WTC11 (cell line): ENCODE results near the gene BTBD1. TPM values are rescaled to one million over a fixed set of nuclear protein-coding genes. Genes with fewer than 3 reads are reported as not detected.

Source experiments
- ATAC-seq: fragments of 200-7000 bp; cut with Tn5 transposase; 2 replicates; pipeline ENCODE4 v1.10.0; 2021; ENCODE audit warnings: mild to moderate bottlenecking, moderate library complexity
- CTCF ChIA-PET: fragments of 300-600 bp; sonication (Branson Sonifier 250); formaldehyde crosslinking; loops from one replicate; lab custom pipeline; 2021; ENCODE audit warnings: antibody characterized with exemption; lab: Charles Lee
- POLR2A ChIA-PET: fragments of 350-600 bp; sonication (Branson Sonifier 250); formaldehyde crosslinking; loops from one replicate; lab custom pipeline; 2021; ENCODE audit warnings: antibody characterized with exemption; lab: Charles Lee
- DNase-seq: peaks from one replicate; pipeline ENCODE4 v3.0.0; 2021; ENCODE audit warnings: low spot score
- H3K27ac Mint-ChIP-seq: 2 replicates; pipeline ENCODE4 v1.8.0; 2021; ENCODE audit warnings: mixed read lengths
- H3K27me3 Mint-ChIP-seq: 2 replicates; pipeline ENCODE4 v1.8.0; 2021; ENCODE audit warnings: low read depth, mild to moderate bottlenecking, moderate library complexity, mixed read lengths
- H3K36me3 Mint-ChIP-seq: 2 replicates; pipeline ENCODE4 v1.8.0; 2021; ENCODE audit warnings: mixed read lengths
- H3K4me1 Mint-ChIP-seq: 2 replicates; pipeline ENCODE4 v1.8.0; 2022; ENCODE audit warnings: mixed read lengths
- H3K4me3 Mint-ChIP-seq: 2 replicates; pipeline ENCODE4 v1.8.0; 2021; ENCODE audit warnings: mild to moderate bottlenecking, moderate library complexity, mixed read lengths
- H3K9me3 Mint-ChIP-seq: 2 replicates; pipeline ENCODE4 v1.8.0; 2021; ENCODE audit warnings: mixed read lengths
- ATF1 ChIP-seq: sonication (generic); formaldehyde crosslinking; IDR thresholded peaks from 2 replicates; pipeline ENCODE4 v1.8.1; 2023; ENCODE audit warnings: mild to moderate bottlenecking, moderate library complexity, missing genetic modification reagents
- CREB1 ChIP-seq: sonication (generic); formaldehyde crosslinking; IDR thresholded peaks from 2 replicates; pipeline ENCODE4 v1.8.0; 2023; ENCODE audit warnings: mild to moderate bottlenecking, missing genetic modification reagents
- FOXJ3 ChIP-seq: sonication (generic); formaldehyde crosslinking; IDR thresholded peaks from 2 replicates; pipeline ENCODE4 v1.9.0; 2021; ENCODE audit warnings: missing genetic modification reagents, mild to moderate bottlenecking, borderline replicate concordance
- GABPB1 ChIP-seq: sonication (generic); formaldehyde crosslinking; IDR thresholded peaks from 2 replicates; pipeline ENCODE4 v1.8.1; 2023; ENCODE audit warnings: mild to moderate bottlenecking, missing genetic modification reagents
- JUN ChIP-seq: sonication (generic); formaldehyde crosslinking; IDR thresholded peaks from 2 replicates; pipeline ENCODE4 v1.8.0; 2023; ENCODE audit warnings: mild to moderate bottlenecking, missing genetic modification reagents
- MXD4 ChIP-seq: fragments of 250-450 bp; sonication (Bioruptor Pico); IDR thresholded peaks from 2 replicates; pipeline ENCODE4 v1.8.0; 2021; ENCODE audit warnings: mild to moderate bottlenecking, moderate library complexity, borderline replicate concordance
- NFE2L1 ChIP-seq: sonication (generic); formaldehyde crosslinking; IDR thresholded peaks from 2 replicates; pipeline ENCODE4 v1.8.1; 2023; ENCODE audit warnings: missing genetic modification reagents
- PRRX2 ChIP-seq: fragments of 250-450 bp; sonication (Bioruptor Pico); IDR thresholded peaks from 2 replicates; pipeline ENCODE4 v1.8.0; 2021; ENCODE audit warnings: mild to moderate bottlenecking
- SMAD3 ChIP-seq: sonication (generic); formaldehyde crosslinking; IDR thresholded peaks from 2 replicates; pipeline ENCODE4 v1.8.0; 2022; ENCODE audit warnings: missing genetic modification reagents, mild to moderate bottlenecking, borderline replicate concordance
- ZNF138 ChIP-seq: sonication (generic); formaldehyde crosslinking; conservative IDR thresholded peaks from 2 replicates; pipeline ENCODE4 v1.8.1; 2022; ENCODE audit warnings: mild to moderate bottlenecking, moderate library complexity, missing genetic modification reagents
- ZNF416 ChIP-seq: fragments of 250-450 bp; sonication (Bioruptor Pico); IDR thresholded peaks from 2 replicates; pipeline ENCODE4 v1.9.0; 2021; ENCODE audit warnings: mild to moderate bottlenecking, inconsistent platforms
- ZNF671 ChIP-seq: fragments of 250-450 bp; sonication (Bioruptor Pico); IDR thresholded peaks from 2 replicates; pipeline ENCODE4 v1.8.0; 2021; ENCODE audit warnings: mild to moderate bottlenecking
- total RNA-seq: library from RNA; stranded (reverse); gene quantifications from 3 replicates; pipeline ENCODE4 v1.2.3, GENCODE V29; 2021
- TF ChIP-seq, protein P1 (sequence below): sonication (generic); formaldehyde crosslinking; IDR thresholded peaks from 2 replicates; pipeline ENCODE4 v1.8.0; 2023; ENCODE audit warnings: mild to moderate bottlenecking, missing genetic modification reagents
- TF ChIP-seq, protein P2 (sequence below): fragments of 250-450 bp; sonication (Bioruptor Pico); IDR thresholded peaks from 2 replicates; pipeline ENCODE4 v1.9.0; 2021; ENCODE audit warnings: mild to moderate bottlenecking
- TF ChIP-seq, protein P3 (sequence below): sonication (generic); formaldehyde crosslinking; IDR thresholded peaks from 2 replicates; pipeline ENCODE4 v1.8.0; 2022; ENCODE audit warnings: mild to moderate bottlenecking, missing genetic modification reagents
- TF ChIP-seq, protein P4 (sequence below): sonication (generic); formaldehyde crosslinking; IDR thresholded peaks from 2 replicates; pipeline ENCODE4 v1.8.1; 2023; ENCODE audit warnings: mild to moderate bottlenecking, missing genetic modification reagents, moderate library complexity
- TF ChIP-seq, protein P5 (sequence below): sonication (generic); formaldehyde crosslinking; IDR thresholded peaks from 2 replicates; pipeline ENCODE4 v1.8.0; 2023; ENCODE audit warnings: missing genetic modification reagents, mild to moderate bottlenecking, borderline replicate concordance
- TF ChIP-seq, protein P6 (sequence below): sonication (generic); formaldehyde crosslinking; conservative IDR thresholded peaks from 2 replicates; pipeline ENCODE4 v1.8.1; 2023; ENCODE audit warnings: mild to moderate bottlenecking, low read depth, missing genetic modification reagents, moderate library complexity

Gene BTBD1
- total RNA-seq, 1 experiment from 2014 or later: 39.6 TPM

DNA sequence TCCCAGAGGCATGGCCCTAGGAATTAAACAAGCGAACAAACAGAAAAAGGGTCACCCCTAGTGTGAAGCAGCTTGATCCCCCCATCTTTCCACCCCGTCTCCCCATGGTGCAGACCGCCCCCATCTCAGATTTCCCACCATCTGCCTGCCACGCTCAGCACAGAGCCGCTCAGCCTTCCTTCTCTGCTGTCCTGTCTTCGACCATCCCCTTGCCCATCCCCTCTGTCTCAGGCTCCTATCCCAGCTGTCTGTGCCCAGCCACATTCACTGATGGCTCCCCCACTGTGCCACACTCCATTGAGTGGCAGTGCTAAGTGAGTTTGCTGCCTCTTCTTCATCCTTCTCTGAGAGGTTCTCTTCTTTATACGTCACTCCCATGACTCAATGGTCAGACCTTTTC is 11.7 kb upstream of the BTBD1 start:
- ChIA-PET POLR2A (no interaction called here), CTCF (no interaction called here)
- TF ChIP-seq ATF1 (CRISPR knock-in tag): no peak
- TF ChIP-seq, protein P1, sequence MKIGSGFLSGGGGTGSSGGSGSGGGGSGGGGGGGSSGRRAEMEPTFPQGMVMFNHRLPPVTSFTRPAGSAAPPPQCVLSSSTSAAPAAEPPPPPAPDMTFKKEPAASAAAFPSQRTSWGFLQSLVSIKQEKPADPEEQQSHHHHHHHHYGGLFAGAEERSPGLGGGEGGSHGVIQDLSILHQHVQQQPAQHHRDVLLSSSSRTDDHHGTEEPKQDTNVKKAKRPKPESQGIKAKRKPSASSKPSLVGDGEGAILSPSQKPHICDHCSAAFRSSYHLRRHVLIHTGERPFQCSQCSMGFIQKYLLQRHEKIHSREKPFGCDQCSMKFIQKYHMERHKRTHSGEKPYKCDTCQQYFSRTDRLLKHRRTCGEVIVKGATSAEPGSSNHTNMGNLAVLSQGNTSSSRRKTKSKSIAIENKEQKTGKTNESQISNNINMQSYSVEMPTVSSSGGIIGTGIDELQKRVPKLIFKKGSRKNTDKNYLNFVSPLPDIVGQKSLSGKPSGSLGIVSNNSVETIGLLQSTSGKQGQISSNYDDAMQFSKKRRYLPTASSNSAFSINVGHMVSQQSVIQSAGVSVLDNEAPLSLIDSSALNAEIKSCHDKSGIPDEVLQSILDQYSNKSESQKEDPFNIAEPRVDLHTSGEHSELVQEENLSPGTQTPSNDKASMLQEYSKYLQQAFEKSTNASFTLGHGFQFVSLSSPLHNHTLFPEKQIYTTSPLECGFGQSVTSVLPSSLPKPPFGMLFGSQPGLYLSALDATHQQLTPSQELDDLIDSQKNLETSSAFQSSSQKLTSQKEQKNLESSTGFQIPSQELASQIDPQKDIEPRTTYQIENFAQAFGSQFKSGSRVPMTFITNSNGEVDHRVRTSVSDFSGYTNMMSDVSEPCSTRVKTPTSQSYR (CRISPR knock-in tag): no peak
- peaks cover 10% of the 10 kb centered on the region for H3K36me3 Mint-ChIP-seq
- peaks cover 13% of the 10 kb centered on the region for H3K9me3 Mint-ChIP-seq
- ATAC-seq: peak; percentile 63
- H3K27ac Mint-ChIP-seq: no peak overlapping the region
- peaks cover 8% of the 10 kb centered on the region for H3K4me1 Mint-ChIP-seq
- H3K27me3 Mint-ChIP-seq: peaks cover 5% of the 10 kb centered on the region
- no peak overlapping the region for H3K4me3 Mint-ChIP-seq
- no peak for DNase-seq

DNA sequence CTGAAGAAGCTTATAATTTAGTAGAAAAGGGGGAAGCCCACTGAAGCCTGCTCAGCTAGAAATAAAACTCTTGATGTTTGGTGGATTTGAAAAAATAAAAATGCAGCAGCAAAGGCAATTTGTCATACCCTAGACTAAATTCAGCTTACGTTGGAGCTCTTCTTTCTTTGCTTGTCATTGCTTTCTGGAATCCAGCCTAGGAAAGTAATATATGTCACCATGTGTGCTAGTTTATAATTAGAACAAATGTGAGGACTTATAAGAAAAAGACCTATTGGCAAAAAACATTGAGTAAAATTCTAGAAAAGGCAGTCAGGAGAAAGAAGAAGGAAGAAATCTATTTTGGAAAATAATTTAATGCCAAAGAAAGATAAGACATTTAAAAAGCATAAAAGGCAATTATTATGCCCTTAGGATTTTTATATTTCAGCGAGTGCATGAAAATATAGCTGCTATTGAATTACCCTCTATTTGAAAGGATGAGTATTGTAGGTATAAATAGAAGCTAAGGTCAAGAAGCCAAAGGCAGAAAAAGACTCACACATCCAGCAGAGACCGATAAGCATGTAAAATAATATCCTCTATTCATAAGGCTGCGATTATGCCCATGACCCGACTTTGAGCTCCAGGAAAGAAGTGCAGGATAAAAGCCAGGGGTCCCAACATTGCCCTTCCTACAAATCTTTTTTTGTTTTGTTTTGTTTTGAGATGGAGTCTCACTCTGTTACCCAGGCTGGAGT is 10.6 kb upstream of the BTBD1 start:
- no peak overlapping the region for H3K4me3 Mint-ChIP-seq
- POLR2A ChIA-PET: no interaction called here
- no peak for DNase-seq

More for the DNA sequence above, 10.6 kb upstream of the BTBD1 start:
- peaks cover 13% of the 10 kb centered on the region for H3K36me3 Mint-ChIP-seq
- CTCF ChIA-PET: interaction anchor here (0.6 kb wide), 1 partner anchor 9 kb away, joined by 3 read pairs; no protein-coding TSS in a partner anchor
- no peak for ATAC-seq
- H3K27me3 Mint-ChIP-seq: peaks cover 5% of the 10 kb centered on the region
- peaks cover 23% of the 10 kb centered on the region for H3K9me3 Mint-ChIP-seq
- peaks cover 8% of the 10 kb centered on the region for H3K4me1 Mint-ChIP-seq
- no peak for TF ChIP-seq NFE2L1
- no peak for TF ChIP-seq GABPB1 (CRISPR knock-in tag)
- TF ChIP-seq, protein P2, sequence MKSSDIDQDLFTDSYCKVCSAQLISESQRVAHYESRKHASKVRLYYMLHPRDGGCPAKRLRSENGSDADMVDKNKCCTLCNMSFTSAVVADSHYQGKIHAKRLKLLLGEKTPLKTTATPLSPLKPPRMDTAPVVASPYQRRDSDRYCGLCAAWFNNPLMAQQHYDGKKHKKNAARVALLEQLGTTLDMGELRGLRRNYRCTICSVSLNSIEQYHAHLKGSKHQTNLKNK: no peak
- TF ChIP-seq, protein P3, sequence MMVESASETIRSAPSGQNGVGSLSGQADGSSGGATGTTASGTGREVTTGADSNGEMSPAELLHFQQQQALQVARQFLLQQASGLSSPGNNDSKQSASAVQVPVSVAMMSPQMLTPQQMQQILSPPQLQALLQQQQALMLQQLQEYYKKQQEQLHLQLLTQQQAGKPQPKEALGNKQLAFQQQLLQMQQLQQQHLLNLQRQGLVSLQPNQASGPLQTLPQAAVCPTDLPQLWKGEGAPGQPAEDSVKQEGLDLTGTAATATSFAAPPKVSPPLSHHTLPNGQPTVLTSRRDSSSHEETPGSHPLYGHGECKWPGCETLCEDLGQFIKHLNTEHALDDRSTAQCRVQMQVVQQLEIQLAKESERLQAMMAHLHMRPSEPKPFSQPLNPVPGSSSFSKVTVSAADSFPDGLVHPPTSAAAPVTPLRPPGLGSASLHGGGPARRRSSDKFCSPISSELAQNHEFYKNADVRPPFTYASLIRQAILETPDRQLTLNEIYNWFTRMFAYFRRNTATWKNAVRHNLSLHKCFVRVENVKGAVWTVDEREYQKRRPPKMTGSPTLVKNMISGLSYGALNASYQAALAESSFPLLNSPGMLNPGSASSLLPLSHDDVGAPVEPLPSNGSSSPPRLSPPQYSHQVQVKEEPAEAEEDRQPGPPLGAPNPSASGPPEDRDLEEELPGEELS (CRISPR knock-in tag): no peak
- TF ChIP-seq, protein P4, sequence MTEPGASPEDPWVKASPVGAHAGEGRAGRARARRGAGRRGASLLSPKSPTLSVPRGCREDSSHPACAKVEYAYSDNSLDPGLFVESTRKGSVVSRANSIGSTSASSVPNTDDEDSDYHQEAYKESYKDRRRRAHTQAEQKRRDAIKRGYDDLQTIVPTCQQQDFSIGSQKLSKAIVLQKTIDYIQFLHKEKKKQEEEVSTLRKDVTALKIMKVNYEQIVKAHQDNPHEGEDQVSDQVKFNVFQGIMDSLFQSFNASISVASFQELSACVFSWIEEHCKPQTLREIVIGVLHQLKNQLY (CRISPR knock-in tag): no peak
- TF ChIP-seq ZNF138 (CRISPR knock-in tag): no peak
- no peak for TF ChIP-seq MXD4 (CRISPR knock-in tag)
- TF ChIP-seq ZNF416 (CRISPR knock-in tag): no peak
- TF ChIP-seq SMAD3 (CRISPR knock-in tag): no peak
- TF ChIP-seq, protein P5, sequence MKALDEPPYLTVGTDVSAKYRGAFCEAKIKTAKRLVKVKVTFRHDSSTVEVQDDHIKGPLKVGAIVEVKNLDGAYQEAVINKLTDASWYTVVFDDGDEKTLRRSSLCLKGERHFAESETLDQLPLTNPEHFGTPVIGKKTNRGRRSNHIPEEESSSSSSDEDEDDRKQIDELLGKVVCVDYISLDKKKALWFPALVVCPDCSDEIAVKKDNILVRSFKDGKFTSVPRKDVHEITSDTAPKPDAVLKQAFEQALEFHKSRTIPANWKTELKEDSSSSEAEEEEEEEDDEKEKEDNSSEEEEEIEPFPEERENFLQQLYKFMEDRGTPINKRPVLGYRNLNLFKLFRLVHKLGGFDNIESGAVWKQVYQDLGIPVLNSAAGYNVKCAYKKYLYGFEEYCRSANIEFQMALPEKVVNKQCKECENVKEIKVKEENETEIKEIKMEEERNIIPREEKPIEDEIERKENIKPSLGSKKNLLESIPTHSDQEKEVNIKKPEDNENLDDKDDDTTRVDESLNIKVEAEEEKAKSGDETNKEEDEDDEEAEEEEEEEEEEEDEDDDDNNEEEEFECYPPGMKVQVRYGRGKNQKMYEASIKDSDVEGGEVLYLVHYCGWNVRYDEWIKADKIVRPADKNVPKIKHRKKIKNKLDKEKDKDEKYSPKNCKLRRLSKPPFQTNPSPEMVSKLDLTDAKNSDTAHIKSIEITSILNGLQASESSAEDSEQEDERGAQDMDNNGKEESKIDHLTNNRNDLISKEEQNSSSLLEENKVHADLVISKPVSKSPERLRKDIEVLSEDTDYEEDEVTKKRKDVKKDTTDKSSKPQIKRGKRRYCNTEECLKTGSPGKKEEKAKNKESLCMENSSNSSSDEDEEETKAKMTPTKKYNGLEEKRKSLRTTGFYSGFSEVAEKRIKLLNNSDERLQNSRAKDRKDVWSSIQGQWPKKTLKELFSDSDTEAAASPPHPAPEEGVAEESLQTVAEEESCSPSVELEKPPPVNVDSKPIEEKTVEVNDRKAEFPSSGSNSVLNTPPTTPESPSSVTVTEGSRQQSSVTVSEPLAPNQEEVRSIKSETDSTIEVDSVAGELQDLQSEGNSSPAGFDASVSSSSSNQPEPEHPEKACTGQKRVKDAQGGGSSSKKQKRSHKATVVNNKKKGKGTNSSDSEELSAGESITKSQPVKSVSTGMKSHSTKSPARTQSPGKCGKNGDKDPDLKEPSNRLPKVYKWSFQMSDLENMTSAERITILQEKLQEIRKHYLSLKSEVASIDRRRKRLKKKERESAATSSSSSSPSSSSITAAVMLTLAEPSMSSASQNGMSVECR (CRISPR knock-in tag): no peak
- TF ChIP-seq PRRX2: no peak
- TF ChIP-seq, protein P6, sequence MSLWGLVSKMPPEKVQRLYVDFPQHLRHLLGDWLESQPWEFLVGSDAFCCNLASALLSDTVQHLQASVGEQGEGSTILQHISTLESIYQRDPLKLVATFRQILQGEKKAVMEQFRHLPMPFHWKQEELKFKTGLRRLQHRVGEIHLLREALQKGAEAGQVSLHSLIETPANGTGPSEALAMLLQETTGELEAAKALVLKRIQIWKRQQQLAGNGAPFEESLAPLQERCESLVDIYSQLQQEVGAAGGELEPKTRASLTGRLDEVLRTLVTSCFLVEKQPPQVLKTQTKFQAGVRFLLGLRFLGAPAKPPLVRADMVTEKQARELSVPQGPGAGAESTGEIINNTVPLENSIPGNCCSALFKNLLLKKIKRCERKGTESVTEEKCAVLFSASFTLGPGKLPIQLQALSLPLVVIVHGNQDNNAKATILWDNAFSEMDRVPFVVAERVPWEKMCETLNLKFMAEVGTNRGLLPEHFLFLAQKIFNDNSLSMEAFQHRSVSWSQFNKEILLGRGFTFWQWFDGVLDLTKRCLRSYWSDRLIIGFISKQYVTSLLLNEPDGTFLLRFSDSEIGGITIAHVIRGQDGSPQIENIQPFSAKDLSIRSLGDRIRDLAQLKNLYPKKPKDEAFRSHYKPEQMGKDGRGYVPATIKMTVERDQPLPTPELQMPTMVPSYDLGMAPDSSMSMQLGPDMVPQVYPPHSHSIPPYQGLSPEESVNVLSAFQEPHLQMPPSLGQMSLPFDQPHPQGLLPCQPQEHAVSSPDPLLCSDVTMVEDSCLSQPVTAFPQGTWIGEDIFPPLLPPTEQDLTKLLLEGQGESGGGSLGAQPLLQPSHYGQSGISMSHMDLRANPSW: no peak
- no peak for TF ChIP-seq CREB1 (CRISPR knock-in tag)
- TF ChIP-seq FOXJ3 (CRISPR knock-in tag): no peak
- TF ChIP-seq JUN (CRISPR knock-in tag): no peak
- TF ChIP-seq, protein P1 (CRISPR knock-in tag): no peak
- TF ChIP-seq ZNF671 (CRISPR knock-in tag): no peak
- TF ChIP-seq ATF1 (CRISPR knock-in tag): no peak
- H3K27ac Mint-ChIP-seq: no peak overlapping the region
